Urothelium cell line (cell line): ENCODE measurements around the gene SRGN.
A peak's percentile ranks its signal among the peaks of the same experiment; 100 is the strongest.

Experiments used
- DNase-seq: peaks from one replicate; pipeline ENCODE4 v3.0.0; 2011; ENCODE audit warnings: low spot score, mixed read lengths
- FAIRE-seq: peaks from 2 replicates; lab custom pipeline; 2011; peaks lifted over from hg19 to GRCh38; lab: Jason Lieb, UNC

The SRGN gene

DNA sequence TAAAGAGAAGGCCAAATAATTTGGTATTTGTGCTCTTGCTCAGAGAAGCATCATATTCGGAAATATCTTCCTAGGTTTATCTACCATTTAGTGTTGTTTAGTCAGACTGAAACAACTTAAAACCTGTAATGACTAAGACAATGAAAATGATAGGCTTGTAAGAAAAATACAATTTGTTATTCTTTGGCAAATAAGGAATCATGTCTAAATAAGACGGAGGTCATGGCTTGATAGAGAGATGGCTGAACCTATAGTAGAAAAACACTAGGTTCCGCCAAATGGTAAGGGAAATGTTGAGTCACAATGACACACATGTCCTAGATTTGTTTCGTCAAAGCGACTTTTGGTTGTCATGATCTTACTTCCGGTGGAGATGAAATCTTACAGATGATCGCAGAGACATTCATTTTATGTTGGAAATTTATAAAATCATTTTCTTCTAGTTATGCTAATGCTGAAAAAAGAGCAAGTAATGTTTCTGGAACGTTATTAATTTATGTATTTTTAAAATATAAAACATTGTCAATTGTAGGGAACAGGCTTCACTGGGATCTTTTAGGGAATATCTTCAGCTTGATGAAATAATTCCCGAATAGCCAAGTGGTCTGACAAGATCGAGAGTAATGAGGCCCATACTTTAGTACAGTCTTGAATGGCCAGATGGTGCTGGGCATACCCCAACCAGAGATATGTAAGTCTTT lies 1.0 kb downstream of the SRGN start:
- FAIRE-seq (no peak), DNase-seq (no peak)

DNA sequence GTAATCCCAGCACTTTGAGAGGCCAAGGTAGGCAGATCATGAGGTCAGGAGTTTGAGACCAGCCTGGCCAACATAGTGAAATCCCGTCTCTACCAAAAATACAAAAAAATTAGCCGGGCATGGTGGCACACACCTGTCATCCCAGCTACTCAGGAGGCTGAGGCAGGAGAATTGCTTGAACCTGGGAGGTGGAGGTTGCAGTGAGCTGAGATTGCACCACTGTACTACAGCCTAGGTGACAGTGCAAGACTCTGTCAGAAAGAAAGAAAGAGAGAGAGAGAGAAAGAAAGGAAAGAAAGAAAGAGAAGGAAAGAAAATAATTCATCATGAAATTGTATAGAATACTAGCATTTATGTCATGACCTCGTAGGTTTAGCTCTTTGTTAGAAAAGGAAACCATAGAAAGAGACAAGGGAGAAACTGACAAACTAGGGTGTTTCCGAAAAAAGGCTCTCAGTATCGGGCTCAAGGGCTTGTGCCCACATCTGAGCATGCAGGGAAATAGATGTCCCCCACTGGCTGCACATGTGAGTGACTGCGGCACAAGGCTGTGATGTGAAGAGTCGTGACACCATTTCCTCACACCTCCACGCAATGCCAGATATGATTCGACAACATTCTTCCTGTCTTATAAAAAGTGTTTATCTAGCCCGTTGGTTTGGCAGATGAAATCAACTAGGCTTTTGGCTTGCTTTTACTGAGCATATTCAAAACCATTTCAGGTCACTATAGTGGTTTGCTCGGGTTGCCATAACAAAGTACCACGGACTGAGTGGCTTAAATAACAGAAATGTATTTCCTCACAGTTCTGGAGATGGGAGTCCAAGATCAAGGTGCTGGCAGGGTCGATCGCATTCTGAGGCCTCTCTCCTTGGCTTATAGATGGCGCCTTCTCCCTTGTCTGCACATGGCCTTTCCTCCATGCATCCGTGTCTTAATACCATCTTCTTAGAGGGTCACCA lies 2.0 kb downstream of the SRGN start:
- FAIRE-seq (no peak), DNase-seq (no peak)

DNA sequence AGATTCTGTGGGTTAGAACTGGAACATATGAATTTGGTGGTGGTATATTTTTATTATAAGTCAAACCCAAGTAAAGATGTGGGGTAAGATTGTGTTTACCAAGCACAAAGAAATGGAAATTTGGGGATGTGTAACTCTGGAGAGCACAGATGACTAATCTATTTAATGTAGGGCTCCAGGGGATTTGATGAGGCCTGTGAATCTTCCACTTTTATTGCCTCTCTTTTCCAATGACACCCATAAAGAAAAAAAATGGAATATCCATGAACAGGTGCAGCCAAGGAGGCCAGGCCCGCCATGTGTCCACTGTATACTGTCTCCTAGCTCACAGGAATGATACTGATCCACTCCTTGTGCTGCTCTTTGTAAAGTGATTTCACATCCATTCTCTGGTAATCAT lies 2.8 kb downstream of the SRGN start:
- DNase-seq (no peak), FAIRE-seq (no peak)

DNA sequence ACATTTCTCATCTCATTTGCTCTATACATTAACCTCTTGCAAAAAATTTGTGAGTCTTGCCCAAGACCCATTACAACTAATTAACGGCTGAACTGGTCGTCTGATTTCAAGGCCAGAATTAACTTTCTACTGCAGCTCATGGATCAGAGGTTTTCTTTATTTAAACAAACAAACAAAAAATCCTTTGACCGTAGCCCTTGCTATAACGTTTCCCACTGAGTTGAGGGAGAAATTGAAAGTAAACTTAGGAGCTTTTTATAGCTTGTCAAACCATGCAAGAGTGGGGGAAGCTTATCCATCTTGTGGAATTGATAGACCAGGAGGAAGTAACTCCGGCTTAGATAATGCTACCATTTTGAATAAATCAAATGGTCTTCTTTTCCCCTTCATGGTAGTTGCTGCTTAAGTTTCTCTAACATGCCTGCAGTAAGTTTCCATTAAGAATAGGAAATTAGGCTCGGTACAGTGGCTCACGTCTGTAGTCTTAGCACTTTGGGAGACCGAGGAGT lies 3.3 kb downstream of the SRGN start:
- DNase-seq, result no peak
- FAIRE-seq, result no peak

DNA sequence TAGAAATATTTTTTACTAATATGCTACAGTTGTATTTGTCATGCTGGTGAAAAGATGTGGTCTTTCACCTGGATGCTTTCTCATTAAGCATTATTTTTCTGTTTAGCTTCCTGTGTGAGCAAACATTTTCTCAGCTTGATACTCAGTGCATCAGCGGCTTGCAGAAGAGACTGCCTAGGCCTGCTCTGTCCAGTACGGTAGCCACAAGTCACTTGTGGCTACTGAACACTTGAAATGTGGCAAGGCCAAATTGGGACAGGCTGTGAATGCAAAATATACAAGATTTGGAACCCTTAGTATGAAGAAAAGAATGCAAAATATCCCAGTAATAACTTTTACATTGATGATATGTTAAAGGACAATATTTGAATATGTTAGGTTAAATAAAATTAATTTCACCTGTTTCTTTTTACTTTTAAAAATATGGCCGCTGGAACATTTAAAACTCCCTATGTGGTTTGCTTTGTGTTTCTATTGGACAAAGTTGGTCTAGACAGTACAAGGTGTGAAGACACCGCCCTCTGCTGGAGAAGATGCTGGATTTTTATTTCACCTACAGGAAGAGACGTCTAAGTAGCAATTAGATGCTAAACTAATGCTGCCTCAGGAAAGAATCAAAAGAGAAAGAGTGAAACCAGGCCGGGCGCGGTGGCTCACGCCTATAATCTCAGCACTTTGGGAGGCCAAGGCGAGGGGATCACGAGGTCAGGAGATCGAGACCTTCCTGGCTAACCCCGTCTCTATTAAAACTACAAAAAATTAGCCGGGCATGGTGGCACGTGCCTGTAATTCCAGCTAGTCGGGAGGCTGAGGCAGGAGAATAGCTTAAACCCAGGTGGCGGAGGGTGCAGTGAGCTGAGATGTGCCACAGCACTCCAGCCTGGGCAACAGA lies 5.3 kb downstream of the SRGN start:
- FAIRE-seq, result no peak
- peak; percentile 74 for DNase-seq

DNA sequence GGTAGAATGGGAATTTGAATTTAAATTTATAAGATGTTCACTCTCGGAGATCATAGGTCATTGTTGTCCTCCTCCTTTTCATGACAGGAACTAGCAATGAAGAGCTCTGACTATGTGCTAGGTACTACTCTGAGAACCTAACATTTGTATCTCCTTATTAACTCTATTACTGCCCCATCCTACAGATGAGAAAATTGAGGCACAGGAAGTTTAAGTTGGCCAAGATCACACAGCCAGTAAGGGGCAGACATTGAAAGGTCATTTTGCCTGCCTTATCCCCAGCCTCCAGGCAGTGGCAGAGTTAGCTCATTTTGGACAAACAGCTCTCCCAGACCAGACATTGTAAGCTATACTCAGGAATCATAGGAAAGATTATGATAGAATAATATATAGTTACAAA lies 6.0 kb downstream of the SRGN start:
- FAIRE-seq (no peak), DNase-seq (no peak)

DNA sequence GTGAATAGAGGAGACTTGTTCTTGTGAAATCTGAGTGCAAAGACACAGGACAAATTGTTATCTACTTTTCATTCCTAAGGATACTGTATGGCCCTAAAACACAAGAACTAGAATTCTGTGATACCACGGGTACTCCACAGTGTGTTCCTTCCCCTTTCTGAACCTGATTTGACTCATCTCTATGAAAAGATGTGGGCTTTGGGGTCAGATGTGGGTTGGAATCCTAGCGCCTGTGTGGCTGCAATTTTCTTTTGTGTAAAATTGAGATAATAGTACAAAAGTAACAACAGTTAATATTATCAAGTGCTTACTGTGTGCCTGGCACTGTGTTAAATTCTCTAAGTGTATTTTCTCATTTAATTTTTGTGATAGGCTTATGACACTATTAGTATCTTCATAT lies 8.1 kb downstream of the SRGN start:
- FAIRE-seq (no peak), DNase-seq (no peak)

DNA sequence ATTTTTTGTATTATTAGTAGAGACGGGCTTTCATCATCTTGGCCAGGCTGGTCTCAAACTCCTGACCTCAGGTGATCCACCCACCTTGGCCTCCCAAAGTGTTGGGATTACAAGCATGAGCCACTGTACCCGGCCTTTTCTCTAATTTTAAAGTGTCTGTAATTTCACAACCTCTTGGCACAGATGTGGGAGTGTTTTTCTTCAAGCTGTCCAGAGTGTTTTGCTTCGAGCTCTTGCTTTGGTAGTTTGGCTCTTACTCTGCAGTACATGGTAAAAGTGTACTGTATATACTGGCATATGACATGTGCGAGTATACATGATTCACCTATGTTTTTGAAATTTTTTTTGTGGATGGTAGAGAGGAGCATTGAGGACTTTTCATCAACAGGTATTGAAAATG lies 9.8 kb downstream of the SRGN start:
- DNase-seq (no peak), FAIRE-seq (no peak)

DNA sequence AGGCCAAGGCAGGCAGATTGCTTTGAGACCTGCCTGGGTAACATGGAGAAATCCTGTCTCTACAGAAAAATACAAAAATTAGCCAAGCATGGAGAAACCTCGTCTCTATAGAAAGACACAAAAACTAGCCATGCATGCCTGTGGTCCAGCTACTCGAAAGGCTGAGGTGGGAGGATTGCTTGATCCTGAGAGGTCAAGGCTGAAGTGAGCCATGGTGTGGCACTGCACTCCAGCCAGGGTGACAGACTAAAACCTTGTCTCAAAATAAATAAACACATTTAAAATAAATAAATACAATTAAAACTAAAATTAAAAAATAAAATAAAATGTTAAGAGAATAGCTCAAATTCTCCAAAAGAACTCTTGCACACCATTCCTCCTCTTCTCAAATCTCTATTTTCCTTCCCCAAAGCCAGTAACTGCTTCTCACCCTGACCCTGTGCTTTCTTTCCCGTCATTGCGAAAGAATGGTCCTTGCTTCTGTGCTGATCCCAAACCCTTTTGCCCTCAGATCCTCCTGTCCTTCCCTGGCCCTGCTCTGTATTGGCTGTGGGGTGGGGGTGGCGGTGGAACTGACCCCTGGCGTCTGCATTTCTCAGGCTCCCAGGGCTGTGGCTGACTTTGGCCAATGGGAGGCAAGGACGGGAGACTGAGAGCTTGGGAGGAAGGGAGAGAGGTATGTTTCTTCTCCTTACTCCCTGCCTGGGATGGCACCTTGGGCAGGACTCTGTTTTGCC lies 12.4 kb downstream of the SRGN start:
- FAIRE-seq, result no peak

DNA sequence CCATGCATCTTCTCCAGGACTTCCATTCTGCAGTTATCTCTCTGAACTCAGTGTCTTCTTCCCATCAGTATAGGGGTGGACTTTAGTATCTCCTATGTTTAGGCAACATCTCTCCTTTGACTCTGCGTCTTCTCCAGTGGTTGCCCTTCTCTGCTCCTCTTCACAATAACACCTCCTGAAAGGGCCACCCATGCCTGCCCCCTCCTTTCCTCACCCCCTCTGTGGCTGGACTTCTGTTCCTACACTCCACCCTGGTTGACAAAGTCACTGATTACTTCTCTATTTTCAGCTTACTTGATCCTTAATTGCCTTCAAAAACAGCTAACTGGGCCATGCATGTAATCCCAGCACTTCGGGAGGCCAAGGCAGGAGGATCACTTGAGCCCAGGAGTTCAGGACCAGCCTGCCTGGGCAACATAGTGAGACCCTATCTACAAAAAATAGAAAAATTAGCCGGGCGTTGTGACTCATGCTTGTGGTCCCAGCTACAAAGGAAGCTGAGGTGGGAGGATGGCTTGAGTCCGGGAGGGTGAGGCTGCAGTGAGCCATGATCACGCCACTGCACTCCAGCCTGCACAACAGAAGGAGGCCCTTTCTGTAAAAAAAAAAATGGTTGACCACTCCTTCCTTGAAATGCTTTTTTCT lies 13.7 kb downstream of the SRGN start:
- FAIRE-seq (no peak), DNase-seq (no peak)

More for the DNA sequence above, 12.4 kb downstream of the SRGN start:
- DNase-seq, result no peak

DNA sequence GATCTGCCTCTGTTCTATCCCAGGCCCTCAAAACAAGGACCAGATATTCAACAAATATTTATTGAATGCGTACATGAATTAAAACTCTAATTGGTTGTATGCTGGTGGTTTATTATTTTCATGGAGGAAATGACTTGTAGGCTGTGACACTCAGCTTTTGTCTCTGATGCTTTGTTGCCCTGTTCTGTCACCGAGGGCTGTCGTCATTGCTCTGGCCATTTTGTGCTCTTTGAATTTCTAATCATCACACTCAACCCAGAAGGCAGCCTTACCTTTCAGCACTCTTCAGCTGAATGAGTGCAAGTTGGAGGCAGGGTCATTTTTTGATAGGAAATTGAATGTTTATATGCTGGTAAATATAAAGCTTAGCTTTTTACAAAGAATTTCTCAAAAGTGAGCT lies 14.5 kb downstream of the SRGN start:
- FAIRE-seq (no peak), DNase-seq (no peak)

DNA sequence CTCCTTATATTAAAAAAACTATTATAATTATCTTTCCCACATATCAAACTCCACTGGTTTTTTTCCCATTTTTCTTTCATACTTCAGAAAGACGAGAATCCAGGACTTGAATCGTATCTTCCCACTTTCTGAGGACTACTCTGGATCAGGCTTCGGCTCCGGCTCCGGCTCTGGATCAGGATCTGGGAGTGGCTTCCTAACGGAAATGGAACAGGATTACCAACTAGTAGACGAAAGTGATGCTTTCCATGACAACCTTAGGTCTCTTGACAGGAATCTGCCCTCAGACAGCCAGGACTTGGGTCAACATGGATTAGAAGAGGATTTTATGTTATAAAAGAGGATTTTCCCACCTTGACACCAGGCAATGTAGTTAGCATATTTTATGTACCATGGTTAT lies 15.9 kb downstream of the SRGN start:
- no peak for FAIRE-seq

DNA sequence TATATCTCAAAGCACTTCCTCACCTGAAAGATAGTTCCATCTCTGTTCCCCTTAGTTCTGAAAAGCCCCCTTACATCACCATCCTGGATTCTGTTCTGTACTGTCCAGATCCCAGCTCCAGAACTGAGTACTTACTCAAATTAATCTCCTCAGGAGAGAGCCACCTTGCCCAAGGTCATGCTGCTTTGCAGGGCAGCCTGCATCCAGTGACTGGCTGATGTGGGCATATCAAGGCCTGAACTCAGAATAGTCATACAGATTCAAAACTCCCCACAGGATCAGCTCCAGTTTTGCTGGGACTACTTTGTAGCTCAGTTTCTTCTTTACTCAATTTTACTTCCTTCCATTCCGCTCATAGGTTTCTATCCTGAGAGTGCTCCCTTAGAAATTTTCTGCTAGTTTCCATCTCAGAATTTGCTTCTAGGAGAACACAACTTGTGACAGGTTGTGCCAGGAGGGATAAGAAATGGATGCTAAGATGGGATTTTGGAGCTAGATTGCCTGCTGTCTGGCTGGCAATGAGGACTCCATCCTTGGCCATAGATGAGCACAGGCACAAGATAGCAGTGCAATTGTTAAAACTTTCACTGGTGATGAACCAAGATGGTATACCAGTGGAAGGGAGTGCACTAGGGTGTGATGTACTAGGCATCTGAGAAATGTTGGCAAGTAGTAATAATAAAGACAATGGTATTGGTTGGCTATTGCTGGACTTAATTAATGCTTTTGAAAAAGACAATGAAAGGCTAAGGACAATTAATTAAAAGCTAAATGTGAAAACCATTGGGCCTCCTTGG lies 17.3 kb downstream of the SRGN start:
- DNase-seq (no peak), FAIRE-seq (no peak)

More for the DNA sequence above, 15.9 kb downstream of the SRGN start:
- no peak for DNase-seq

DNA sequence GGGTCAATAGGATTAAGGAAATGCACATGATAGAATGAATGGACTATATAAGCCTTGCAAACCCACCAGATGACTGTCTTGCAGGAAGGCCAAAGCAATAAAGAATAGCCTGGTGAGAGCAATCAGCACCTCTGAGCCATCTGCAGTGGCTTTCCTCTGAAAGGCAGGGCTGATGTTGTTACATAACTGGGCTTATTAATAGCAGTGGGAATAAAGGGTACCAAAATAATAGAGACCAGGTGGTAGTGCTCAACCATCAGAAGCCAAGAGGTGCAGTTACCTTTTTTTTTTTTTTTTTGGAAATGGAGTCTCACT lies 19.2 kb downstream of the SRGN start:
- no peak for FAIRE-seq

DNA sequence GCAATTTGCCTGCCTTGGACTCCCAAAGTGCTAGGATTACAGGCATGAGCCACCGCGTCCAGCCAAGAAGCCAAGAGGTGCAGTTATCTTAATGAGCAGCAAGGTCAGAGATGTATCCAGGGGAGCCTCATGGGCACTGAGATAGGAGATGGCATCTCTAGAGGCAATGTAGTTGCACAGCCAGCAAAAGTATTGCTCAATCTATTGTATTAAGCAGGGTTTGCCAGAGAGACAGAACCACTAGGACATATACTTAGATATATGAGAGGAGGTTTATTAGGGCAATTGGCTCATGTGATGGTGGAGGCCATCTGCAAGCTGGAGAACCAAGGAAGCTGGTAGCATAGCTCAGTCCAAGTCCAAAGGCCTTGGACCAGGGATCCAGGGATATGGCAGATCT lies 19.8 kb downstream of the SRGN start:
- FAIRE-seq, result no peak

More for the DNA sequence above, 19.2 kb downstream of the SRGN start:
- DNase-seq, result no peak

DNA sequence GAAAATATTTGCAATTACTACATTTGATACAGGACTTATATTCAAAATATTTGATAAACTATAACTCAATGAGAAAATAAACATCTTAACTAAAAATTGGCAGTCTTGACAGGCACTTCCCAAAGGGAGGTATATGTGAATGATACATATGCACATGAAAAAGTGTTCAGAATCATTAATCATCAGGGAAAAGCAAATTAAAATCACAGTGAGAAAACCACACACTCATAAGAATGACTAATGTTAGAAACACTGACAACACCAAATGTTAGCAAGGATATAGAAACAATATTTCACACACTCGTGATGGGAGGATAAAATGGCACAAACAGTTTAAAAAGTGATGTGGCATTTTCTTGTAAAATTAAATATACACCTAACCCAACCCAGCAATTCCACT lies 32.0 kb downstream of the SRGN start:
- no peak for DNase-seq
- no peak for FAIRE-seq

More for the DNA sequence above, 19.8 kb downstream of the SRGN start:
- no peak for DNase-seq

DNA sequence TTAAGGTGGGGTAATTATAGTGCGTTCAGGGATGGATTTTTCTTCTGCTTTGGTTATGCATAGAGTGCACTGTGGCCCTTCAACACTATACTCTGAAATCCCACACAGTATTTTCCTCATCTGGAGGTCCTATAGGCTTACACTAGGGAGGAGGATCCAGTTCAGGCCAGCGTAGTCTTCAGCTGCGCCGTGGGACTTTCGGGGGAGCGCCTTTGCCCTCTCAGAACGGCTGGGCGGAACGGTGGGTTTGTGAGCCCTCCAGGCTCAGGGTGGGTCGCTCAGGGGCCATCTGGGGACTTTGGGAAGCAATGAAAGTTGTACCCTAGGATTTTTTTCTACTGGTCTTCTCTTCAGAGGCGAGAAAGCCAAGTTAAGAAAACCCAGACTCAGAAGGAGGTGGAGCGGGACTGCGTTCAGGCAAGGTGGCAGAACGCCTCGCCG lies 35.4 kb downstream of the SRGN start:
- peak; percentile 78 for DNase-seq
- FAIRE-seq, result peak; percentile 90

DNA sequence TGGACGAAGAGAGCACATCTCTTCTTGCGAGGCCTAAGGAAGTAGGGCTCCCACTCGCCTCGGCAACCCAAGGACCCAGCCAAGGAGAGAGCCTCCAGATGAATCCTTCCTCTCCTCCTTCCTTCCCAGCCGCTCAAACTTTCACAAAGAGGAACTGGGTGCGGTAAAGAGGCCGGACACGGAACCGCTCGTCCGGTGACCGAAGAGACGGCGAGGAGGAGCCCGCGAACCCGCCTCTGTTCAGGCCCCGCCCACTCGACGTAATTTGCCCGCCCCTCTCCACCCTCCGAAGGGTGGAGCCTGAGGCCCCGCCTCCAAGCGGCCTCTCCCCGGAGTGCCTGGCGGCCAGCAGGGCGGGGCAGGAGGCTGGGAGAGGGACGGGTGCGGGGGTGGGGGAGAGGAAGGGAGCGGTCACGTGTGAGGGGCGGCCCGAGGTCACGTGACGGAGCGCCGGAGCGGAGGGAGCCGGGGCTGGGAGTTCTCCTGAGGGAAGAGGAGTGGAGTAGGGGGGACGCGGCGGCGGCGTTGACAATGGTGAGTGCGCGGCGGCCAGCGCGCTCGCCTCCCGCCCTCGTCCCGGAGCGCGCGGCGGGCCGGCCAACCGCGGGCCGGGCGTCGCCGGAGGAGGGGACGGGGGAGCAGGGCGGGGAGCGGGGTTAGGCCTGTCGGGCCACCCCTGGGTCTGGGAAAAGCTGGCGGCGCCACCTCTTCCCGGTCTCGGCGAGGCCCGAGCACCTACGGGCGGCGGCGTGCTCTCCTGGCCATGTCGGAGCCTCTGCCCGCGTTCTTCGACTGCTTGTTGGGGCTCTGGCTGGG lies 36.1 kb downstream of the SRGN start, which contains the start of gene VPS26A:
Gene VPS26A (plus strand): TSS at position 432 of the 816 bp plus-strand sequence. CDS start 100 bp downstream, at position 532.
- FAIRE-seq (peak; percentile 98), DNase-seq (peak; percentile 100)
